HG02840 (cell line): ENCODE data around the gene FHL1.
"Not testable (repeated sequence)": the region's sequence is repeated elsewhere in the genome, so short reads cannot be mapped to it uniquely, and the experiment has no call there.

ENCODE experiments used
- ATAC-seq: cut with Tn5 transposase; IDR thresholded peaks from one replicate; pipeline ENCODE4 v1.9.1; 2021; ENCODE audit warnings: mild to moderate bottlenecking, moderate library complexity, moderate number of reproducible peaks; ENCODE audit not compliant: unreplicated experiment, low FRiP score

FHL1 gene

DNA sequence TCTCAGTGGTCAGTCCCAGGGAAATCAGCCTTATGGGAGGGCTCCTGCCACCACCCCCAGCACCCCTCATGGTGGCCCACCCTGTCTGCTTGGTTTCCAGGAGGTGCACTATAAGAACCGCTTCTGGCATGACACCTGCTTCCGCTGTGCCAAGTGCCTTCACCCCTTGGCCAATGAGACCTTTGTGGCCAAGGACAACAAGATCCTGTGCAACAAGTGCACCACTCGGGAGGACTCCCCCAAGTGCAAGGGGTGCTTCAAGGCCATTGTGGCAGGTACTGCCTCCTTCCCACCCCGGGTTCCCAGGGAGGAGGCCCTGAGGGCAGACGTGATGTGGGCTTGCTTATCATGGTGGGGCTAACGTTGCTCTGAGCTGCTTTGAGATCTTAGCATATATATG is 59.6 kb downstream of the FHL1 start:
- no peak for ATAC-seq

DNA sequence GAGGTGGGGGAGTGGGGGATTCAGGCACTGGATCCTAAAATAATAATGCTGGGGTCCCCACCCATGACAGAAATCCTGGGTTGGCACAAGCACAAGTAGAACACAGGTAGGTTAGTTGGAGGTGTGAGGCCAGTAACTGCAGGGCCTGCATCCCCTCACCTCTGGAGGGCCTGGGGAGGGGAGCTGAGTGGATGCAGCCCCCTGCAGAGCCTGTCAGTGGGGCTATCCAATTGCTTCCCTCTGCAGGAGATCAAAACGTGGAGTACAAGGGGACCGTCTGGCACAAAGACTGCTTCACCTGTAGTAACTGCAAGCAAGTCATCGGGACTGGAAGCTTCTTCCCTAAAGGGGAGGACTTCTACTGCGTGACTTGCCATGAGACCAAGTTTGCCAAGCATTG is 60.2 kb downstream of the FHL1 start:
- no peak for ATAC-seq

- ATAC-seq: no peak
These were observed 61.8 kb downstream of the FHL1 start for GRCh38 chrX:136209016-136209738.

DNA sequence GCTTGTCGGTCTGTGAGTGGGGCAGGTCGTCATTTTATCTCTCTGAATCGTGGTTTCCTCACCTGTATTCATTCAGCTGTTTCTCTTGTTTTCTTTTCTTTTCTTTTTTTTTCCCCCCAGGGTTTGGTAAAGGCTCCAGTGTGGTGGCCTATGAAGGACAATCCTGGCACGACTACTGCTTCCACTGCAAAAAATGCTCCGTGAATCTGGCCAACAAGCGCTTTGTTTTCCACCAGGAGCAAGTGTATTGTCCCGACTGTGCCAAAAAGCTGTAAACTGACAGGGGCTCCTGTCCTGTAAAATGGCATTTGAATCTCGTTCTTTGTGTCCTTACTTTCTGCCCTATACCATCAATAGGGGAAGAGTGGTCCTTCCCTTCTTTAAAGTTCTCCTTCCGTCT is 62.4 kb downstream of the FHL1 start:
- ATAC-seq: no peak

GRCh38 chrX:136210243-136210642 is 62.9 kb downstream of the FHL1 start:
- ATAC-seq: no peak

GRCh38 chrX:136210806-136211205 is 63.5 kb downstream of the FHL1 start:
- no peak for ATAC-seq

GRCh38 chrX:136211766-136212556 is 64.6 kb downstream of the FHL1 start:
- ATAC-seq: no peak

GRCh38 chrX:136212557-136213111 is 65.3 kb downstream of the FHL1 start:
- no peak for ATAC-seq

GRCh38 chrX:136214551-136214950 is 67.2 kb downstream of the FHL1 start:
- ATAC-seq: no peak

DNA sequence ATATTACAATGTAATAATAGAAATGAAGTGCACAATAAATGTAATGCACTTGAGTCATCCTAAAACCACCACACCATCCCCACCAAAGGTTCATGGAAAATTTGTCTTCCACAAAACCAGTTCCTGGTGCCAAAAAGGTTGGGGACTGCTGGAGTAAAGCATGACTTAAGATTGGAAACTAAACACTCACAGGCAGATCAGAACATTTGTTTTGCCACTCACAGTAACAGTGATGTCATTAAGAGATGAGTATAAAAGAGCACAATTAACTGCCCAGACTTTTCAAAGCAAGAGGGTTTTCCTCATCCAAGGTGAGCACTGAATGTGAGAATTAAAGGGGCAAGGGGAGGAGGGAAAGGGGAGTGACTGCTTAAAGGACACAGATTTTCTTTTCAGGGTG is 68.2 kb downstream of the FHL1 start:
- ATAC-seq: no peak

DNA sequence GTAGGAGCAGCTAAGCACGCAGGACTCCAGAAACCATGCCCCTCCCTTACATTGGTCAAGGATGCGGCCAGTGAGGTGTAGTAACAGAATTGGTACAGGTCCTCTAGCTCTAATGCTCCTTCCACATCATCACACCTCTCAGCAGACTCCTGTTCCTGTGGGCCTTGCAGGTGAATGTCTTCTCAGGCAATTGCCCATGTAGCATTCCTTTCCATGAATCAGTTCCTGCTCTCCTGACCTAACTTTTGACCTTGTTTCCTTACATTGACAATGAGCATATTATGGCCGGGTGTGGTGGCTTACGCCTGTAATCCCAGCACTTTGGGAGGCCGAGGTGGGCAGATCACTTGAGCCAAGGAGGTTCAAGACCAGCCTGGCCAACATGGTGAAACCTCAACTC is 72.6 kb downstream of the FHL1 start:
- ATAC-seq: no peak

DNA sequence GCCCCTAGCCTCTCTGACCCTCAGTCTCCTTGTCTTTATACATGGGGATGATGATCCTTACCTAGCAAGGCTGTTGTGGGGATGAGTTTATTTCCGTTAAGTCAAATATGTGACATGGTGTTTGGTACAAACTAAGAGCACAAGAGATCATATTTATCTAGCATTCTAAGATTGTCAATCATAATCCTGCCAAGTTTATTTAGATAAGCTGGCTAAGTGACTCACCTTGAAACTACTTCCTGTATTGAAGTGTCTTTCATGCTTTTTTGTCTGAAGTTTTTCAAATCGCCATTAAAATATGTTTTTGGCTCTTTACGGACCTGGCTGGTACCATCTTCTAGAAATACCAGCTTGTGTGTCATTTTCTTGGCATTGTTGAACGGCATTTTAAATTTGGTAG is 73.2 kb downstream of the FHL1 start:
- no peak for ATAC-seq

DNA sequence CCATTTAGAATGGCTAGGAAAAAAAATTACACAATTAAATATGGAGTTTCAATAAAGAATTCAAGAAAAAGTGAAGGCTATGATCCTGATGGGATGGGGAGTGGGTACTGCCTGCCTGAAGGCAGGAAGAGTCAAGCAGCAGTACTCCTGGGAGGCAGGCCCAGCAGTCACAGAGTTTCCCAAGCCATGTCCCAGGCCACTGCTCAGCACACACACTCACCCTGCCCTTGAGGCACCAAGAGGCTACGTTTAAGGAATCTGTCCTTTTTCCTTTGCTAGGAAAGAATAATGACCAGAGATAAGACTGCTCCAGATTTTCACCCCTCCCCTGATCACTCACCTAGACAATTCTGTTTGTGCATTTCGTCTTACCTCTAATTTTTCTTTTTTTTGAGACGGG is 73.6 kb downstream of the FHL1 start:
- ATAC-seq: no peak

GRCh38 chrX:136221851-136222513 is 74.6 kb downstream of the FHL1 start:
- no peak for ATAC-seq

DNA sequence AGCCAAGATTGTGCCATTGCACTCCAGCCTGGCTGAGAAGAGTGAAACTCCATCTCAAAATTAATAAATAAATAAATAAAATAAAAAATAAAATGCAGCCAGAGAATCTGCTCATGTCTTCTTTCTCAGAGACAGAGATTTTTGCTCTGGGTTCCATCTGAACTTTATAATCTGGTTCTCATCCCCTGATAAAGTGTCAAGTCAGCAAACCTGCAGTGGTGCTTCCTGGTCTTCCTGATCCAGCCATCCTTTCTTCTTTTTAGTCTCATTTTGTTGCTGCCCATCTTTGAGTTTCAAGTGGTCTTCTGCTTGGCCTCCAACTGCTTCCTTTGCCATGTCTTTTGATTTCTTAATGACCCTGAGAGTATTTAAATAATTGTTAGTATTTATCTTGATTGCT is 79.7 kb downstream of the FHL1 start:
- no peak for ATAC-seq

DNA sequence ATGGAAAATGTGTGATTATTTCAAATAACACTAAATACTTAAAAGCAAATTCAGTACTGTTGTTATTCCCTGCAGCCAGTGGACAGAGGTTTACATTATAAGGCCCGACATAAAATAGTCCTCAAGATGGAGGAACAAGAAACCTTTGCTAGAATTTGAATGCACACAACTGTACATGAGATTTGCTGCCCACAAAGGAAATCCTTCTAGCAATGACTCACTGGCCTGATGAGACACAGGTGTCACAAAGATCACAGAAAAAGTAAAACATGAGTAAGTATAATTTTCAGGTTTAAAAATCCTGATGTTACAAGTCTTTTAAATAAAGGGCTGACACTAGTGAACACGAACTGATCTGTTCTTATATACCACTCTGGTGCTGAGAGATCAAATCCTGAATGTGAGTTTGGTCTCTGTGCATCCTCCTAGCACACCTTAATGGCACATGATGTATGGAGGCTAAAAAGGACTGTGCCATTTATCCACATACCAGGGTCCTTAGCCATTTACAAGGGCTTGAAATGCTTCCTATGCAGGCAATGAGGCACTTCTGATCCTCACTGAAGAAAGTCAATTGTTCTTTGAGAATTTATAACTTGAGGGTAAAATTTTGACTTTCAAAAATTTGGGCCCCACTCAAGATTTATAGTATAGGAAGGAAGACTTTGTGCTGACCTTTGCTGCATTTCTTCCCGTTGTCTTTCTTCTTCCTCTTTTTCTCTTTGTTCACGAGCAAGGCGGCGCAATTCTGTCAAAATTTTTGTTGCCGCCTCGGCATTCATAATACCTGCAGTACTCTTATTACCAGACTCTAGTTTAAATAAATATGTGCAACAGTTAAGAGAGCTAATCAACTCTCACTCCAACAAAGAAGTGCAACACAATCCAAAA is 80.9 kb downstream of the FHL1 start:
- no peak for ATAC-seq

DNA sequence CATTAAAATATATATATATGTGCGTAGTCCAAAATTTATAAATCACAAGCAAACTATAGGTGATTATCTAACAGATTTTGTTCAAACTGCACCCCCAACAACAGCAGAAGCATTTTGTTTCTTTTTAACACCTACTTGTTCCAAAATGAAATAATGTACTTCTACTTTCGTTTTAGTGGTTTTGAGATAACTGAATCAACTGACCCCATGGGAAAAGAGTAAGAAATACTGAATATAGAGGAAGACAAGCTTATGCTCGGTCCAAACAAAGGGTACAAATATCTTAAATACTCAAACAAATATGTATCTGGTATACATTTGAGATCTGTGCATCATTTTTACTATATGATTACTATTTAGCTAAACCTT is 81.5 kb downstream of the FHL1 start:
- no peak for ATAC-seq

DNA sequence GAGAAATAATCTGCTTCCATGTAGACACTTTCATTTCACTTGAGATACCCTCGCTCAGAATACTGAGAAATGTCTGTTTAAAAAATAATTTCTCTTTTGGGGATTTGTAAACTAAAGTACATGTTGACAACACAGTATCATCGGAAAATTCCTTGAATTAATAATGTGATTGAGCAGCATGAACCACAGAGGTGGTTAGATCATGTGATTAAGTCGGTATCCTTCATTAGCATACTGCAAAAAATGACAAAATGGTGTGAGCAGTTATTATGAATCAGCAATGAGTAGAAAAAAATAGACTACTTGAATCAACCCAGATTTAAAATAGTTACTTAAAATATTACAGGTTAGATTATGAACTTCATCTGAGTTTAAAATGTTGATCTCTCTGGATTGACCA is 89.7 kb downstream of the FHL1 start:
- ATAC-seq: no peak

DNA sequence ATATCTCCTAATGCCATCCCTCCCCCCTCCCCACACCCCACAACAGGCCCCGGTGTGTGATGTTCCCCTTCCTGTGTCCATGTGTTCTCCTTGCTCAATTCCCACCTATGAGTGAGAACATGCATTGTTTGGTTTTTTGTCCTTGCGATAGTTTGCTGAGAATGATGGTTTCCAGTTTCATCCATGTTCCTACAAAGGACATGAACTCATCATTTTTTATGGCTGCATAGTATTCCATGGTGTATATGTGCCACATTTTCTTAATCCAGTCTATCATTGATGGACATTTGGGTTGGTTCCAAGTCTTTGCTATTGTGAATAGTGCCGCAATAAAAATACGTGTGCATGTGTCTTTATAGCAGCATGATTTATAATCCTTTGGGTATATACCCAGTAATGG is 90.5 kb downstream of the FHL1 start:
- not testable (repeated sequence) for ATAC-seq

- no peak for ATAC-seq
These were observed 98.9 kb downstream of the FHL1 start for GRCh38 chrX:136246201-136246600.
